Activated naive CD8-positive, alpha-beta T cell treated with anti-CD3 and anti-CD28 coated beads, Interleukin-2, amount 10 ng/mL, durations not matched to agents 7 days and 5 days (primary cell): ENCODE measurements around the gene PRKCQ. TPM values are rescaled to one million over a fixed set of nuclear protein-coding genes. Genes with fewer than 3 reads are reported as not detected.

Experiments used
- ATAC-seq: fragments of 150-1000 bp; cut with Tn5 transposase; one replicate; pipeline ENCODE4 v1.10.0; 2021; ENCODE audit warnings: low read depth, moderate library complexity
- POLR2A ChIA-PET: fragments of 350-600 bp; sonication (Branson Sonifier 250); formaldehyde crosslinking; loops from one replicate; lab custom pipeline; 2021; ENCODE audit warnings: antibody characterized with exemption; lab: Charles Lee
- DNase-seq: peaks from one replicate; pipeline ENCODE4 v3.0.0; 2021
- H3K27ac Mint-ChIP-seq: one replicate; pipeline ENCODE4 v1.8.0; 2022; ENCODE audit warnings: mild to moderate bottlenecking, mixed read lengths
- H3K27me3 Mint-ChIP-seq: one replicate; pipeline ENCODE4 v1.8.0; 2022; ENCODE audit warnings: mild to moderate bottlenecking, moderate library complexity, mixed read lengths
- H3K36me3 Mint-ChIP-seq: one replicate; pipeline ENCODE4 v1.8.0; 2021; ENCODE audit warnings: mild to moderate bottlenecking, mixed read lengths
- H3K4me1 Mint-ChIP-seq: one replicate; pipeline ENCODE4 v1.8.0; 2021; ENCODE audit warnings: mixed read lengths
- H3K4me3 Mint-ChIP-seq: one replicate; pipeline ENCODE4 v1.8.0; 2022; ENCODE audit warnings: mild to moderate bottlenecking, moderate library complexity, mixed read lengths
- H3K9me3 Mint-ChIP-seq: one replicate; pipeline ENCODE4 v1.8.0; 2021; ENCODE audit warnings: mixed read lengths
- total RNA-seq, 2 experiments: library from RNA; stranded (reverse); gene quantifications; one replicate each; pipeline ENCODE4 v1.2.3, GENCODE V29; 2021

The PRKCQ gene
- total RNA-seq, 2 experiments from 2014 or later: 61.2 to 61.8 TPM

DNA sequence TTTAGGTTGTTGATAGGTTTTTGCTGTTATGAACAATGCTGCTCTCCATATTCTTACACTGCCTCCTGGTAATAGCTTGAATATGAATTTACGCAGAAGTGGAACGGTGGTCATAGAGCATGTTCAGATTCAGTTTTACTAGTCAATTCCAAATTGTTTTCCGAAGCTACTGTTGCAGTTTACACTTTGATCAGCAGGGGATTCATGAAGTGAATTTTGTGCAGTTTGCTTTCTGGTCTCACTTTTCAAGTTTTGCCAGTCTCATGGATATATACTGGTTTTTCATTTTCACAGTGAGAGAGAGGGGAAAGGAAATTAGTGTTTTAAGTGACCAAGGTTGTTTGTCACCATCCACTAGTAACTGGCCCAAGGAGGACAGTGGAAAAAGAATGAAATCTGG, 171.3 kb downstream of the PRKCQ start:
- no peak overlapping the region for H3K4me3 Mint-ChIP-seq
- DNase-seq: no peak
- POLR2A ChIA-PET: no interaction called here
- peak overlapping the region; percentile 61 for H3K27ac Mint-ChIP-seq
- peaks cover 9% of the 10 kb centered on the region for H3K27me3 Mint-ChIP-seq
- ATAC-seq: no peak
- no peaks in the 10 kb centered on the region for H3K9me3 Mint-ChIP-seq
- peaks cover 38% of the 10 kb centered on the region for H3K4me1 Mint-ChIP-seq
- H3K36me3 Mint-ChIP-seq: peaks cover 11% of the 10 kb centered on the region

- ATAC-seq: no peak
- H3K27ac Mint-ChIP-seq: peak overlapping the region; percentile 0
Observed at GRCh38 chr10:6407034-6407721, 172.9 kb downstream of the PRKCQ start.

GRCh38 chr10:6406220-6407033, 173.6 kb downstream of the PRKCQ start:
- no peaks in the 10 kb centered on the region for H3K9me3 Mint-ChIP-seq
- peaks cover 9% of the 10 kb centered on the region for H3K27me3 Mint-ChIP-seq
- H3K4me3 Mint-ChIP-seq: peak overlapping the region; percentile 45
- DNase-seq (no peak), ATAC-seq (no peak)
- peaks cover 48% of the 10 kb centered on the region for H3K4me1 Mint-ChIP-seq
- peaks cover 11% of the 10 kb centered on the region for H3K36me3 Mint-ChIP-seq
- no peak overlapping the region for H3K27ac Mint-ChIP-seq
- POLR2A ChIA-PET: interaction anchor here (0.5 to 2.5 kb wide), 5 partner anchors 58 to 714 kb away, joined by 3 to 13 read pairs (median 4); partner anchors contain the start of genes IL2RA and PFKFB3

More at GRCh38 chr10:6407034-6407721, 172.9 kb downstream of the PRKCQ start:
- H3K4me3 Mint-ChIP-seq: peak overlapping the region; percentile 45
- peaks cover 11% of the 10 kb centered on the region for H3K36me3 Mint-ChIP-seq
- no peak for DNase-seq
- POLR2A ChIA-PET: interaction anchor here (1.2 to 2.5 kb wide), 2 partner anchors 59 to 205 kb away, joined by 4 to 13 read pairs; partner anchors contain the start of gene PFKFB3
- H3K27me3 Mint-ChIP-seq: peaks cover 9% of the 10 kb centered on the region
- H3K4me1 Mint-ChIP-seq: peaks cover 43% of the 10 kb centered on the region
- H3K9me3 Mint-ChIP-seq: no peaks in the 10 kb centered on the region

DNA sequence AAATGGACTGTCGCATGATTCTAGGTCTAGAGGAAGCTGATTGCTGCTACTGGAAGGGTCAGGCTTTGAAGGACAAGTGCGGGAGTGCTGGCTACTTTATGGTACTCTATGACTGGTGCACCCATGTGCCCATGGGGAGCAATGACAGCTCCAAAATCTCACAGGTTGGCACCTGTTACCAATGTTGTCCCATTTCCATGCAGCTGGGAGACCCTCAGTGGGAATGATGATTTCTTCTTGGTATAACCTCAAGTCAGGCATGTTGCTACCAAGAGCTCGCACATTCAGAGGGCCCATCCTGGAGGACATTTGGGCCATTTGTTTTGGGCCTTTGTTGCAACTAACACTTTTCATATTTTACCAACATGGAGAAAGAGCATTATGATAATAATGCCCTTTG, 174.4 kb downstream of the PRKCQ start:
- peaks cover 9% of the 10 kb centered on the region for H3K27me3 Mint-ChIP-seq
- ATAC-seq: no peak
- H3K9me3 Mint-ChIP-seq: no peaks in the 10 kb centered on the region
- no peak overlapping the region for H3K27ac Mint-ChIP-seq
- POLR2A ChIA-PET: interaction anchor here (1.1 to 2.5 kb wide), 2 partner anchors 203 to 319 kb away, joined by 3 to 13 read pairs; partner anchors contain the start of gene PFKFB3
- no peak for DNase-seq
- H3K4me3 Mint-ChIP-seq: no peak overlapping the region
- peaks cover 51% of the 10 kb centered on the region for H3K4me1 Mint-ChIP-seq
- H3K36me3 Mint-ChIP-seq: peaks cover 11% of the 10 kb centered on the region

DNA sequence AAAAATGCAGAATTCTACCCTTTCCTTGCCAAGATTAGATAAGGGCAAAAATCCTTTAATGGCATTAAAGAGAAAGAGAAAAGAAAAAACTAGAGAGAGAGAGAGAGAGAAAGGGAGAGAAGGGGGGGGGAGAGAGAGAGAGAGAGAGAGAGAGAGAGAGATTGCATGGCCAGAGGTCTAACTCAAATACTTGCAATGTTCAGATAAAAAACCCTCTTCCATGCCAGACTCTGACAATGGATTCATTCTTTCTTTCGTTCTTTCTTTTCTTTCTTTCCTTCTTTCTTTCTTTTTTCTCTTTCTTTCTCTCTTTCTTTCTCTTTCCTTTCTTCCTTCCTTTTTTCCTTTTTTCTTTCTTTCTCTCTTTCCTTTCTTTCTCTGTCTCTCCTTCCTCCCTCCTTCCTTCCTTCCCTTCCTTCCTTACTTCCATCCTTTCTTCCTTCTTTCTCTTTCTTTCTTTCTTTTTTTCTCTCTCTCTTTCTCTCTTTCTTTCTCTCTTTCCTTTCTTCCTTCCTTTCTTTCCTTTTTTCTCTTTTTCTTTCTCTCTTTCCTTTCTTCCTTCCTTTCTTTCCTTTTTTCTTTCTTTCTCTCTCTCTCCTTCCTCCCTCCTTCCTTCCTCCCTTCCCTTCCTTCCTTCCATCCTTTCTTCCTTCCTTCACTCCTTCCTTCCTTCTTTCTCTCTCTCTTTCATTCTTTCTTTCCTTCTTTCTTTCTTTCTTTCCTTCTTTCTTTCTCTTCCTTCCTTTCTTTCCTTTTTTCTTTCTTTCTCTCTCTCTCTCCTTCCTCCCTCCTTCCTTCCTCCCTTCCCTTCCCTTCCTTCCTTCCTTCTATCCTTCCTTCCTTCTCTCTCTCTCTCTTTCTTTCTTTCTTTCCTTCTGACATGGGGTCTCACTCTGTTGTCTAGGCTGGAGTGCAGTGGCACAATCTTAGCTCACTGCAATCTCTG, 175.7 kb downstream of the PRKCQ start:
- H3K4me1 Mint-ChIP-seq: peaks cover 43% of the 10 kb centered on the region
- H3K36me3 Mint-ChIP-seq: peaks cover 10% of the 10 kb centered on the region
- DNase-seq (no peak), ATAC-seq (no peak)
- H3K27me3 Mint-ChIP-seq: peaks cover 9% of the 10 kb centered on the region
- POLR2A ChIA-PET: no interaction called here
- peak overlapping the region; percentile 61 for H3K27ac Mint-ChIP-seq
- H3K9me3 Mint-ChIP-seq: no peaks in the 10 kb centered on the region
- H3K4me3 Mint-ChIP-seq: no peak overlapping the region

- peaks cover 42% of the 10 kb centered on the region for H3K4me1 Mint-ChIP-seq
- DNase-seq (no peak), ATAC-seq (no peak)
- H3K27ac Mint-ChIP-seq: no peak overlapping the region
- H3K4me3 Mint-ChIP-seq: no peak overlapping the region
- peaks cover 9% of the 10 kb centered on the region for H3K27me3 Mint-ChIP-seq
- POLR2A ChIA-PET: interaction anchor here (1.7 to 3.8 kb wide), 2 partner anchors 201 to 230 kb away, joined by 4 to 38 read pairs; partner anchors contain the start of gene PFKFB3
- H3K9me3 Mint-ChIP-seq: no peaks in the 10 kb centered on the region
- peaks cover 5% of the 10 kb centered on the region for H3K36me3 Mint-ChIP-seq
Observed at GRCh38 chr10:6402960-6403359, 177.1 kb downstream of the PRKCQ start.

DNA sequence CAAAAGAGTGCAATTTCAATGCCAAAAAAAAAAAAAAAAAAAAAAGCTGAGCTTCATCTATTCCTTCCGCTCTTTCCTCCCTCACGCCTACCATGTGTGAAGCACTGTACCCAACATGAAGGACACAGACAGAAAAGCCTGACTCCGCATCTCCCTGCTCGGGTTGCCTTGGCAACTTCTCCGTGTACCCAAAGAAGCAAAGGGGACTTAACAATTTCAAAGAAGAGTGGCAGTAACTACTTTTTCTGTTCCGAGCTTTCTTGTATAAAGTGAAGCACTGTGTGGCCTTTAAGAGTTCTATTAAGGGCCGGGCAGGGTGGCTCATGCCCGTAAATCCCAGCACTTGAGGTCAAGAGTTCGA, 177.7 kb downstream of the PRKCQ start:
- H3K27me3 Mint-ChIP-seq: peaks cover 9% of the 10 kb centered on the region
- H3K36me3 Mint-ChIP-seq: peaks cover 5% of the 10 kb centered on the region
- no peak overlapping the region for H3K27ac Mint-ChIP-seq
- DNase-seq (no peak), ATAC-seq (no peak)
- H3K4me1 Mint-ChIP-seq: peaks cover 39% of the 10 kb centered on the region
- H3K9me3 Mint-ChIP-seq: no peaks in the 10 kb centered on the region
- H3K4me3 Mint-ChIP-seq: no peak overlapping the region
- POLR2A ChIA-PET: interaction anchor here (1.1 to 3.8 kb wide), 7 partner anchors 54 to 258 kb away, joined by 3 to 38 read pairs (median 4); partner anchors contain the start of gene PFKFB3

GRCh38 chr10:6401558-6402348, 178.3 kb downstream of the PRKCQ start:
- DNase-seq: no peak
- H3K4me3 Mint-ChIP-seq: peak overlapping the region; percentile 55
- H3K4me1 Mint-ChIP-seq: peaks cover 33% of the 10 kb centered on the region
- ATAC-seq: peak; percentile 79
- peaks cover 7% of the 10 kb centered on the region for H3K27me3 Mint-ChIP-seq
- peaks cover 4% of the 10 kb centered on the region for H3K36me3 Mint-ChIP-seq
- no peaks in the 10 kb centered on the region for H3K9me3 Mint-ChIP-seq
- POLR2A ChIA-PET: interaction anchor here (1.1 to 3.8 kb wide), 7 partner anchors 54 to 257 kb away, joined by 3 to 38 read pairs (median 4); partner anchors contain the start of gene PFKFB3
- no peak overlapping the region for H3K27ac Mint-ChIP-seq

GRCh38 chr10:6400821-6401465, 179.1 kb downstream of the PRKCQ start:
- Mint-ChIP-seq H3K9me3 (no peaks in the 10 kb centered on the region), H3K27me3 (peaks cover 7% of the 10 kb centered on the region), H3K27ac (no peak overlapping the region), H3K4me1 (peaks cover 30% of the 10 kb centered on the region), H3K36me3 (peaks cover 4% of the 10 kb centered on the region), H3K4me3 (no peak overlapping the region)
- ATAC-seq (no peak), DNase-seq (no peak)
- POLR2A ChIA-PET: interaction anchor here (0.6 to 3.8 kb wide), 7 partner anchors 53 to 401 kb away, joined by 3 to 38 read pairs (median 4); partner anchors contain the start of gene PFKFB3

GRCh38 chr10:6400331-6400730, 179.7 kb downstream of the PRKCQ start:
- Mint-ChIP-seq H3K9me3 (no peaks in the 10 kb centered on the region), H3K36me3 (peaks cover 4% of the 10 kb centered on the region), H3K27me3 (peaks cover 7% of the 10 kb centered on the region), H3K4me3 (no peak overlapping the region), H3K4me1 (peaks cover 28% of the 10 kb centered on the region), H3K27ac (no peak overlapping the region)
- DNase-seq (no peak), ATAC-seq (no peak)
- POLR2A ChIA-PET: interaction anchor here (0.6 to 3.8 kb wide), 4 partner anchors 52 to 731 kb away, joined by 3 to 38 read pairs (median 6); partner anchors contain the start of gene PFKFB3

DNA sequence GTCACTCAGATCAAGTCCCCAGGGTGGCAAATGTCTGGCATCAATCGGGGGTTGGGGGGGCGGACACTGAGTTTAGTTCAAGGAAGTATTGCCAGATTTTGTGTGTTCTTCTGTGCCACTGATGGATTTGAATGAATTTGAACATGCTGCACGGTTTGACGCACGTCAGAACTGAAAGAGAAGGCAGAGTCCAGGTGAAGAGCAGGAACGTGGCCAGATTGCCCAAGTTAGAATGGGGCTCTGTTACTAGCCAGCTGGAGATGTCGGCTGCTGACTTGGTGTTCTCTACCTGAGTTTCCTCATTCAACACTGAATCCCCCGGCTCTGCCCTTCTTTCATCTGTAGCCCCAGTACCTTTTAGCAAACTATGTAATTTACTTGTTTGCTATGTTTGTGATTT, 180.2 kb downstream of the PRKCQ start:
- Mint-ChIP-seq H3K36me3 (peaks cover 2% of the 10 kb centered on the region), H3K27ac (peak overlapping the region; percentile 9), H3K9me3 (no peaks in the 10 kb centered on the region), H3K4me3 (no peak overlapping the region), H3K4me1 (peaks cover 28% of the 10 kb centered on the region), H3K27me3 (peaks cover 6% of the 10 kb centered on the region)
- ATAC-seq (no peak), DNase-seq (no peak)
- POLR2A ChIA-PET: interaction anchor here (0.6 to 3.8 kb wide), 4 partner anchors 132 to 730 kb away, joined by 3 to 38 read pairs (median 3); partner anchors contain the start of gene PFKFB3
